Right forelimb (tissue), 1 donor: ENCODE data around the gene SLAMF9.

Experiments used
- DNase-seq: peaks from one replicate; pipeline ENCODE4 v3.0.0-alpha.2; 2018

SLAMF9 gene

GRCh38 chr1:159932296-159933285 is 21.4 kb downstream of the SLAMF9 start:
- no peak for DNase-seq

DNA sequence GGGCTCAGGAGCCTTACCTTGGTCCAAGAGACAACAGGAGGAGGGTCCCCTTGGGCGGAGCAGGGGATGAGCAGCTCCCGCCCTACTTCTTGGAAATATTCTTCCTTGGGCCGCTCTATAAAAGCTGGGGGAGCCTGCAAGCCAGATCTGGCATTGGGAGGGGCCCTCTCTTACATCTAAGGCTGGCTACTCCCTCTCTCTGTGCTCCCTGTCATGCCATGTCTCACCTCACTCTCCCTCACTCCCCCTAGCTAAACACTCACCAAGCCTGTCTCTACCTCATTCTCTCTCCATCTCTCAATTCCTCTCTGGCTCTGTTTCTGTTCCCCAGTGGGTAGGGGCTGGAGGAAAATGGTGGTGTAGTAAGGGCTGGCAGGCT is 22.3 kb downstream of the SLAMF9 start:
- DNase-seq, result no peak

DNA sequence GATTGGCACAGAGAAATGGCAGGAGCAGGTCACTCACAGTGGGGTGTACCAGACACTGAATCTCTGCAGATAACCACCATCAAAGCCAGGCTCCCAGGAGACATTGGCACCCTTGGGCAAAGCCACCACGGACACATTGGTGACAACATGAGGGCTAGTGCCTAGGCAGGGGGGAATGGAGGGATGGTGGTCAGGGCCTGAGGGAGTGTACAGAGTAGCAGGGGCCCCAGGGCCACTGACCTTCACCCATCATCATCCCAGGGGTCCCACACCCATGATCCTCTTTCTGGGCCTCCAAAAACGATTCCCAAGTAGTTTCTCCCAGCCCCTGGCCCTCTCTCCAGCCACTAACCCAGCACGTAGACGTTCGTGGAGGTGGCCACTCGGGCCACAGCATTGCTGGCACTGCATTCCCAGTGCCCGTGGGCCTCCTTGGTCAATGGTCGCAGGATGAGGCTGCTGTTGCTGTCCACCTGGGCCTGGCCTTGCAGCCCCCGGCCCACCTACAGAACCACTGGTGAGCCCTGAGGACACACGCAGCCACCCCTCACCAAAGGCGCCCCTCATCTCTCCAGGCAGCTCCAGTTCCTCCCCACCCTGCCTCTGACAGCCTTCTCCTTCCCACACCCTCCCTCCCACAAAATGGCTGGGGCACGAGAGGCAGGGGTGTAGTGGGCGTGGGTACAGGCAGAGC is 22.8 kb downstream of the SLAMF9 start:
- DNase-seq, result no peak

- DNase-seq, result no peak
These were observed 23.4 kb downstream of the SLAMF9 start for GRCh38 chr1:159930634-159931033.

DNA sequence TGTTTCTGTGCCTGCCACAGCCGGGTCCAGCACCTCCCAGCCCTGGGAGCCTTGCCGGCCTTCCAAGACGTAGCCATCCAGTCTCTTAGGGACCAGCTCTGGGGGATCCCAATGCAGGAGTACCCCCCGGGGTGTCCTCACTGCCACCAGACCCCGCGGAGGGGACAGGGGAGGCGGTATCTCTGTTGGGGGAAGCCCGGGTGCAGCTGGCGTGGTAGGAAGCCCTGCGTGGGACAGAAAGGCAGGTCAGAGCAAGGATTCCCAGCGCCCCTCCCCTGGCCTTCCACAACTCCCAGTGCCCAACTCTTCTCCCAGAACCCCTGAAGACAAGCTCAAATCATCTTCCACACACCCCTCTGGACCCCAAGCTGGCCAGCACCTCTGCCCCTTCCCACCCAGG is 23.8 kb downstream of the SLAMF9 start:
- DNase-seq, result no peak

DNA sequence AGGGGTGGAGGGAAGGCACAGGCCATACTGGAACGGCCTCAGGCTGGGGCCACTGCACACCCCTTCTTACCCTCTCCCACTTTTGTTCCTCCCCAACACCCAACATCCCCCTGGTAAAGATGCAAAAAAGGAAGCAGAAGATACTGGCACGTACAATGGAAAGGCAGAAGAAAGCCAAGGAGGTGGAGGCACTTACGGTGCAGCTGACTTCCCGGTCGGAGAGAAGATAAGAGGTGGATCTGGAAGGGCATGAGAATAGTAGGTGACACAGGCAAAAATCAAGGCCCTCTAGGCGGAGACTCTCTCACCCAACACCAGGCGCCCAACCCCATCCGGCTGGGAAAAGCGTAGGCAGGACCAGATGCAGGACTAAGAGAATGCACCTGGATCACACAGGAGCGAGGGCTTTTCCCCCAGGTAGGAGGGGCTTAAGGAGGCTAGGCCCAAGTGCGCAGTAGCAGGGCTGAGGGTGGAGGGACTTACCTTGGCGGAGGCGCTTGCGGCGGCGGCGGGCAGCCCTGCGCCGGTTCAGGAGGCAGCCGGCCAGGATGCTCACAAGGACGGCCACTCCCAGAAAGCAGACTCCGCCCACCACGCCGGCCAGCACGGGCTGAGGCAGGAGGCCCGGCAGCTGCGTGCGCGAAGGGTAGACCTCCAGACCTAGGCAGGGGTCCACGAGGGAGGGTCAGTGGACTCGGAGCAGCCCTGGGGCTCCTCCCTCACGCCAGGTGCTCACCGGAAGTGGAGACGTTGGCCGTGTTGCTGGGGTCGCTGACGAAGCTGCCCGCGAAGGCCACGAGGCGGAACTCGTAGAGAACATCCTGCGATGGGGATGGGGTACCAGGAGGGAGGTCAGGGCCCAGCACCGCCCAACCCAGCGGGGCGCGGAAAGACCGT is 24.6 kb downstream of the SLAMF9 start:
- DNase-seq, result no peak

DNA sequence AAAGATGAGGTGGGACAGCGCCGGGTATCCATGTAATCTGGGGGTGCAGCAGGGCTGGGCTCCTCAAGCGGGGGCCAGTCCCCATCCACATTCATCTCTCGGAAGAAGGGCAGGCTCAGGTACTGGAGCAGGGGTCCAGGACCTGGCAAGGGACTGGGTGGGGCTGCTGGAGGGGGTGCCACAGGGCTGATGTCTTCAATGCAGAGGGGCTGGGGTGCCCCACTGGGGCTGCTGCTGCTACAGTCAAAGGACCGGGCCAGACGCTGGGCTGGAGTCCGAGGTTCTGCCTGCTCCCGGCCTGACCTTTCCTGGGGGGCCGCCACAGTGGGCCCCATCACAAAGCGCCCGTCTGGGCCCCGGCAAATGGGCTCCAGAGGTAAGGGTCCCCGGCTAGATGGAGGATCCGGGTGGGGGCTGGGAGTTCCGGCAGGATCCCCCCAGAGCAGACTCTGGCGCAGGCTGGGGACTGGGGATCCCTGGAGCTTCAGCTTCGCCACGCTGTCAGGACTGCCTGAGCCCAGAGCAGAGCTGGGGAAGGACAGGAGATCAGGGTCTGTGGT is 25.5 kb downstream of the SLAMF9 start:
- DNase-seq, result no peak

GRCh38 chr1:159927849-159928431 is 26.1 kb downstream of the SLAMF9 start:
- no peak for DNase-seq

DNA sequence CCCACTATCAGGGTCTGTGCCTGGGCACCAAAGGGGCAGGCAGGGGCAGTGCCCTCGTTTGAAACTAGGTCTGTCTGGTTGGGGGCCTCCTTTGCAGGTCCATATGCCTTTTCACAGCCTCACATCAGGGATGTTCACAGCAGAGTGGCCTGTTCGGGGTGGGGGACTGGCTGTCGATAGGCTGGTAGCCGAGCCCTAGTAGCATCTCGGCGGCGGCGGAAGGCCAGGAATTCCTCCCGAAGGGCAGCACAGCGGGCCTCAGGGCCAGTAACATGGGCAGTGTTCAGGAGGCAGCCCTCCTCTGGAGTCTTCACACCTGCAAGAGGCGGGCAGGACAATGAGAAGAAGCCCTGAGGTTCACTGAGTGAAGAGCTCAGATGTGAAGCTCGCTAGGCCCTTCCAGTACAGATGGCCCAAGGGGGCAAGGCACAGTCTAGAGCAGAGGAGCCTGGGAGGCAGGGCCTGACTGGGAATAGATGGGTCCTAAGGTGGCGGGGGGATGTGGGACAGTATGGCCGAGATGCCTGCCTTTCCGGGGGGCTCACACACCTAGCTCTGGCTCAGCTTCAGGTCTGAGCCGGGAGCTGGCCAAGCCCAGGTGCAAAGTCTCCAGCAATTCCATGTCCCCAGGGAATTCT is 26.7 kb downstream of the SLAMF9 start:
- no peak for DNase-seq

- no peak for DNase-seq
These were observed 28.3 kb downstream of the SLAMF9 start for GRCh38 chr1:159925719-159926078.

DNA sequence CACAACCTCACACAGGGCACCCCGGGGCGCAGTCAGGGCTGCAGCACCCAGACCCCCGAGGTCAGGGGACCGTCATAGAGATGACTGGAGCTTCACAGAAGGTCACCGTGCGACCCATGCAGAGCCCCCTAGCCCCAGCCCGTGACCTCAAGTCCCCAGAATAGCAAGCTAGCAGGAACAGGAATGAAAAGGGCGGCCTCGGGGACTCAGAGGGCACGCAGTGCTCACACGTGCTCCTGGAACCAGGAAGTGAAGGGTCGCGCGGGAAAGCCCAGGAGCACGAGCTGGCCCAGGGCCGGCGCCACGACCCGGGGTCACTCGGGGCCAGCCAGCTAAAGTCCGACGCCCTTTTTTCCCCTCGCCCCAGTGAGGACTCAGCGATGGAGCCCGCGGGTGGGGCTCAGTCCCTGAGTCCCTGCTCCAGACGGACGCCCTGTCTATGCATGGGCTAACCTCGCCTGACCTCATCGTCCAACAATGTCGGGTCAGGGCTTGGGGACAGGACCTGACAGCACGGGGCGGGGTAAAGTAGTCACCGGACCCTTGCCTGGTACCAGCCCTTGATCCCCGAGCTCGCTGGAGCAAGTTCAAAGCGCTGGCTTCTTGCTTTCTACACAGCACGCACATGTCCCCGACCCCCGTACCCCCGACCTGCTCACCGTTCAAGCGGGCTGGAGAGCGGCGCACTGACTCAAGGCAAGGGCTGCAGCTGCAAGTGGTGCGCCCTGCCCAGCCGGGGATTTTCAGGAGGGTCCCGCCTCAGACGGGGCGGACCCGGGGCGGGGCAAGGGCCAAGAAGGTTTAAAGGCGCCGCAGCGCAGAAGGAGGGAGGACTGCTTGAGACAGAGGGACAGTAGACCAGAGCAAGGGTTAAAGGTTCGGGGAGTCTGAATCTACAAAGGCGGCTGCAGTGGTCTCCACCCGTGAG is 29.0 kb downstream of the SLAMF9 start, which contains the start of gene TAGLN2:
TSS of gene TAGLN2 (minus strand) at position 717 of the 928 bp plus-strand sequence. CDS start 4,998 bp downstream, outside the sequence.
- peak; percentile 93 for DNase-seq

- DNase-seq, result peak; percentile 89
These were observed 29.8 kb downstream of the SLAMF9 start for GRCh38 chr1:159924025-159924790.

DNA sequence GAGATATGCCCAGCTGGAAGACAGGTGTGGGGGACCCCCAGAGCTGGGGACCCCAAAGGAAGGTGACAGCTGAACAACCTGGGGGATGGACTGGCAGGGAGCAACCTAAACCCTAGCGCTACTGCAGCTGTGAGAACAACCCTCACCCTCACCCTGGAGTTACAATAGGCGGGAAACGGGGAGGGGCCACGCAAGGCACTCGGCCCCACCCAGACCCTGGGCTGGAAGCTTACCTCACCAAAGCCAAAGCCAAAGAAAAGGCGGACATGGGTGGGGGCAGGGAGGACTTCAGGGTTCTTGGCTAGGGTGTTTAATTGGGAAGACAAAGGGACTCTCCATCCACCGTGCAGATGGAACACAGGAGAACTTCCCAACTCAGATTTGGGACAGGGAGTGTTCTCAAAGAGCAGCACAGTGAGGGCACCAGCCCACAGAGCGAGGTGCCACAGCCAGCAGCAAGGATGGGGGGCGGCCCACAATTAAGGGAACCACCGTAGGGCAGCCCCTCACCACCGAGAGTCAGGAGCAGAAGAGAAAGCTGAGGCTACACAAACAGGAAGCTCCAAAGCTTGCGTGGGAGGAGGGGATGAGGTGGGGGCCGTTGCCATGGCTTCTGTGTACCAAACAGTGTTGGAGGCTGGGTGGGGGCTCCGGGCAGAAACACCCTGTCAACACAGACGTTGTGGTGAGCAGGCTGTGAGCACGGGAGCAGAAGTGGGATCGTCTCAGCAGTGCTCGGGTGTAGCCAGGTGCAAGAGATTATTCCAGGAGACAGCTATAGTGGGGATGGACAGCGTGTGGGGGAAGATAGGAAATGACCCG is 30.6 kb downstream of the SLAMF9 start:
- DNase-seq, result peak; percentile 87

DNA sequence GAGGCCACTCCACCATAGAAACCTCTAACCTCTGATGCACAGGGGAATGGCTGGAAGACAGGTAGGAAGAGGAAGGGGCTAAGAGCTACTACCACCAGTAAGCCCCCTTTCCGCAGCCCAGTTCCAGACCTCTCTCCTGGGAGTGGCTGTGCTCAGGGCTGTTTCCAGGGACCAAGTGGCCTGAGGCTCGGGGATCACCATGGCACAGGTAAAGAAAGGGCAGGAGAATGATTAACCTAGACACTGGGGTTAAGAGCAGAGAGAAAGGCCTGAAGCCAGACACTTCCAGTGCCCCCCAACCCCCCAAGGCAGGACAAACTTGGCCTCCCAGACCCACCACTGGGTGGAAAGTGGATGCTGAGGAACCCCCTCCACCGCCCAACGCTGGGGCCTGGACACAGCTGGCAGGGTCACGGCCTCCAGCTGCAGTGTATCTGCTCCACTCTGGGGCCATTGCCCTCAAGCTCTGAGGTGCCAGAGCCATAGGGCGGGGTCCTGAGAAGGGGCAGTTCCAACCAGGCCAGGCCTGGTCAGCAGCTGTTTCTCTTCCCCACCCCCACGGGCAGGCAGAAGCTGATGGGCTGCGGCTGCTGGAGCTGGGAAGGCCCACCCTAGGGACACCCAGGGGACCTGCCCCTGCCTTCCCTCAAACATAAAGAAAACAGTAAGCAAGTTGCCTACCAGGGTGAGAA is 31.4 kb downstream of the SLAMF9 start:
- peak; percentile 77 for DNase-seq

DNA sequence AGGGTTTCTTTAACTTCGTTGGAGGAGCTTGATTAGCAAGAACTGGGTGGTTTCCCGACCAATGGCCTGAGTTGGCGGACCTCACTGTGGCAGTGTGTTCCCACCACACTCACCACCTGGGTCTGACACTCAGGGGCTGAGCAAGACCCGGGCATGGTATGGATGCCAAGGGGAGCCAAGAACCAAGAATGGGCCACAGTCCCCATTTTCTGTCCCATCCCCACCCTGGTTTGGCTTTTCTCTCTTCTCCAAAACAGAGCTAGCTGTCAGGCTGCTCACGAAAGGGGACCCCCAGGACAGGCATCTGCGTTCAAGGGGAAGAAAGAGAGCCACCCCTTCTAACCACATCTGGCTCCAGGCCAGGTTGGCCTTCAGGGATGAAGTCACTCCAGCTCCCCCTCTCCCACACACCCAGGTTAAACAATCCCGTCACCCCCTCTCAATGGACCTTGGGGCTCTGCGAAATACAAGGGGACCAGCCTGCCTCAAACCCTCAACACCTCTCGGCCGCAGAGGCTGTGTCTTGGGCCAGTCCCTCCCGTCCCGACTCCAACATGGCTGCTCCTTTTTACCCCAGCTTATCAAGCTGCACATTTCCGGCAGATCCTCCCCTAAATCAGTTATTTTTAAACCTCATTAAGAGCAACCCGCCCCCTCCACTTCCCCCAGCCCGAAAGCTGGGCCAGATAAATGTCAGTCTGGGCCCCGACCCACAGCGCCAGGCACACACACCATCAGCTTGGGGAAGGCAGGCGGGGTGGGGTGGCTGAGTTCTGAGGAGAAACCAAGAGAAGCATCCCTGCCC is 32.1 kb downstream of the SLAMF9 start:
- DNase-seq, result no peak

DNA sequence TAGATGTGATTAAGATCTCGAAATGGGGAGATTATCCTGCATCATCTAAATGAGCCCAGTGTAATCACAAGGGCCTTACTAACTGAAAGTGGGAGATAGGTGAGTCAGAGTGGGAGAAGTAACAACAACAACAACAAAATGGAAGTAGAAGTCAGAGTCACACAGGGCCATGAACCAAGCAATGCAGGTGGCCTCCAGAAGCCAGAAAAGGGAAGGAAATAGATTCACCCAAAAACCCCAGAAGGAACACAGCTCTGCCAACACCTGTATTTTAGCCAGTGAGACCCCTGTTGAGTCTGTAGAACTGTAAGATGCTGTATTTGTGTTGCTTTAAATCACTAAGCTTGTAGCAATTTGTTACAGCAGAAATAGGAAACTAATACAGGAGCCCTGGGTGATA is 32.8 kb downstream of the SLAMF9 start:
- DNase-seq, result no peak

- no peak for DNase-seq
These were observed 33.4 kb downstream of the SLAMF9 start for GRCh38 chr1:159920651-159921050.
